ENCODE measurements around the gene FRG2C.
"Not testable (repeated sequence)": the region's sequence is repeated elsewhere in the genome, so short reads cannot be mapped to it uniquely, and the experiment has no call there.

FRG2C gene

DNA sequence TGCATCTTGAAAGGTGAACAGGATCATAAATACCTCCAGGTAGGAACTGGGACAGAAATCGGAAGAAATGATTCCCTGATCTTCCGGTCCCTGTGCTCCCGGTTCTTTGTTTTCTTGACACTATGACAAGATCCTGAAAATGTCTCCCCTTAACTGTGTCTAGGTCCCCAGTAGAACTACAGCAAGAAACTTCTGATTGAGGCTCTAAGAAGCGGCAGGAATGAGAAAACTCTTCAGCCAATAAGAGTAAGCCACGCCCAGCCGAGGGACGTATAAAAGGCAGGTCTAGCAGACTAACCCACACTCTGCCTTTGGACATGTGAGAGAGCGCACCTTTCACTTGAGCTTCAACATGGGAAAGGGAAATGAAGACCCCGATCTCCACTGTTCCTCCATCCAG lies at the start of gene FRG2C:
FRG2C (plus strand) TSS at position 301 of the 400 bp plus-strand sequence; CDS start at position 353, 52 bp downstream.
- not testable (repeated sequence) for DNase-seq

DNA sequence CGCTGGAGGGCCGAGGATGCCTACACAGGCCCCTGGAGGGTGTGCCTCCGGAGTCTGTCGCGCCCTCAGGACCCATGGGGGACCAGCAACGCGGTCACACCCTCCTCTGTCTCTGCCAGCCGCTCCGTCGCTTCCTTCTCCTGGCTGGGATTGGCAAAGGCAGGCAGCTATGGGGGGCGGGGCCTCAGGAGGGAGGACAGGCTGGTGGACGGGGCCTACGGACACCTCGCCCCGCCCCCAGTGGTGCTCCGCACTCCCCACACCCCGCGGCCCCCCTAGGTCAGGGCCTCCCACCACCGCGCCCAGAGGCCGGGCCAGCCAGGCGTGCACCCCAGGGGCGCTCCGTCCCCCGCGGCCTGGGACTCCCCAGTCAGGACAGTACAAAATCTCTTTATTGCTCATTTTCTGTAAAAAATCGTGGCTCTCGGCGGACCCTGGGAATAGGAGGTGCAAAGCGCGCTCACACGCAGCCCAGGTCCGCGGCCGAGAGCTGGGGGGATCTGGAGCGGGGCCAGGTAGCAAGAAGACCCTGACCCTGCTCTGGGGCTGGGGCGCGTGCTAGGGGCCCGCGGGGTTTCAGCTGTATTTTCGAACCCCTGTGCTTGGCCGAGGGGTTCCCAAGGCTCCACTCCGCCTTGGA lies 45.3 kb upstream of the FRG2C start:
- DNase-seq: not testable (repeated sequence)

DNA sequence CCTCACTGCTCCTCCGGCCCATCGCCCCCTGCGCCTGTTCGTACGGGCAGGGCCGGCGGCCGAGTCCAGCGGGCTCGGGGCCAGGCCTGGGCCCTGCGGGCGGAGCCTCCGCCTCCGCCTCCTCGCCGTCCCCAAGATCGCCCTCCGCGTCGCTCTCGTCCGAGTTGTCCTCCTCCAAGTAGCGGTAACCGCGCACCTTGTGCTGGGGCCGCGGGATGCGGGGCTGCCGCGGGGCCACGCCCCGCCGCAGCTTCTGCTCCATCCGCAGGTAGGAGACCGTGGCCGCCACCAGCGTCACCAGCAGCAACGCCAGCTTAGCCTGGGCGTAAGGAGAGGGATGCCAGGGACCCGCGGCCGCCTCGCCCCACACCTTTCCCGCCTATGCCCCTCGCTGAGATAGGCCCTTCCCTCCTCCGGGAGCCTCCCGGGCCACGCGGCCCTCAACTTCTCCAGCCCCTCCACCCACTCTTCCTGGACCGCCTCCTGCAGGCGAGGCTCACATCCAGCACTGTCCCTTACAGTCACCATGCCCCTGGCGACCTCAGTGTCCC lies 44.6 kb upstream of the FRG2C start:
- not testable (repeated sequence) for DNase-seq

DNA sequence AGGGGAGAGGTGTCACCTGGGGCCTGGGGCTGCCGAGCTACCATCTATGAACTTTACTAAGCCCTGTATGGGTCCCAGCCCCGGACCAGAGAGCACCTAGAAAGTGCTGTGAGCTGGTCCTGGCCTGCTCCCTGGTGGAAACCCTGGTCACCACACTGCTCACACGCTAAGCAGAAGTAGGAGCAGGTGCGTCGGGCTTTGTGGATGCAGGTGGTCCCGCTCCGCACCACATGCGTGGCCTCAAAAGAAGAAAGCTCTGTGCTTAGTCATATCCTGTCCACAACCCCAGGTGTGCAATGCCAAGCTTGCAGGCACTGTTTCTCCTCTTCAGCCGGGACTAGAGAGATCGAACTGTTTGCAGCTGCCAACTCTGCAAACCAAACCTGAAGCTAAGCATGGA lies 42.4 kb upstream of the FRG2C start:
- not testable (repeated sequence) for DNase-seq

DNA sequence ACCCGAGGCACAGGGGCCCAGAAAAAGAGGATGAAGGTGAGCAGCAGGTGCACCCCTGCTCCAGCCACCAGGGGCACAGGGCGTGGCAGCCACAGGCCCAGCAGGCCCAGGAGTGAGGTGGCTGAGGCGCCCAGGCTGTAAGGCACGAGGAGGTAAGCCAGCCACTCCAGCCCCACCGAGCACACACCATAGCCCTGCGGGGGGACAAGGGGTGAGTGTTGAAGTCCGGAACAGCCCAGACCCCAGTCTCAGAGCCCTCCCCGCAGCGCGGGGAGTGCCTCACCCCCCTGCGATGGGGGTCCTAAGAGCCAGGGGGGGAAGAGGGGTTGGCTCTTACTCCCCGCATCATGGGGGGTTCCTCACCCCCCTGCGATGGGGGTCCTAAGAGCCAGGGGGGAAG lies 40.5 kb upstream of the FRG2C start:
- DNase-seq: not testable (repeated sequence)

DNA sequence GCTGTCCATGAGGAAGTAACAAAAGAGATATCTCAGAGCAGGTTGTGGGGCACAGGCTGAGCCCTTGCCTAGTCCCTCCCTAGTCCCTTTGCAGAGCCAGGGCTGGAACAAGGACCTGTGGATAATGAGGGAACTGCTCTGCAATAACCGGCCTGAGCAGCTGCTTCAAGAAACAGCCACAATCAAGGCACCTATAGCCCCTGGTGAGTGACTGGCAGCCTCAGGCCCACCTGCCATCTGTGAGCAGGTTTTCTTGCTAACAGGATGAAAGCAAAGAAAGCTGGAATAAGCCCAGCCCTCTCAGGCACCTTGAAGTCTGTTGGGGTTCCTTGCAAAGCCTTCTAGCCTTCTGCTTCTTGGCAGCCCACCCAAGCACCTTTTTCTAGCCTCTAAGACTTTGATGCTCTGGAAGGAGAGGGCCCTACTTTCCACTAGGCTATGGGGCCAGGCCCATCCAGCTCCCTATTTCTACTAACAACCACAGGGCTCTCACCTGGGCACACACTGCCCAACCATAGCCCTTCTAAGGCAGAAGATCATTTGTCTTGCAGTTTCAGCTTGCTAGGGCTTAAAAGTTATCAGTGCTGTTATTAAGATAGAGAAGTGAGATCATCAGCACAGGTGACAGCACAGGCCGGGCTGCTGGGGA lies 33.1 kb upstream of the FRG2C start:
- DNase-seq: not testable (repeated sequence)

DNA sequence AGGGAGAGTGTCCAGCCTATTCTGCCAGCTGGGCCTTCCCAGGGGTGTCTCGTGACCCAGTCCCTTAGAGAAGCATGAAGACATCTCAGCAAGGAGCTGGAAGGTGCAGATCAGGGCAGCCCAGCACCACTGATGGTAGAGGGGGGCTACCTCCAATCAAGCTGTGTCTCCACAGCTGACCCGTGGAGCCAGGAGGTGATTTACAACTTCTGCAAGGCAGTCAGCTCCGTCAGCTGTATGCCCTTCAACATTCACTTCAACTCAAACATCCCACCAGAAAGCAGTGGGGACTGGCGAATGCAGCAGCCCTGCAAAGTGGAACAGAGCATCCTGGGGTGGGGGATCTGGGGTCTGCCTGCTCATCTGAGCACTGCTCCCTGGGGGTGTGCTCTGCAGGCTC lies 32.6 kb upstream of the FRG2C start:
- no peak for DNase-seq

DNA sequence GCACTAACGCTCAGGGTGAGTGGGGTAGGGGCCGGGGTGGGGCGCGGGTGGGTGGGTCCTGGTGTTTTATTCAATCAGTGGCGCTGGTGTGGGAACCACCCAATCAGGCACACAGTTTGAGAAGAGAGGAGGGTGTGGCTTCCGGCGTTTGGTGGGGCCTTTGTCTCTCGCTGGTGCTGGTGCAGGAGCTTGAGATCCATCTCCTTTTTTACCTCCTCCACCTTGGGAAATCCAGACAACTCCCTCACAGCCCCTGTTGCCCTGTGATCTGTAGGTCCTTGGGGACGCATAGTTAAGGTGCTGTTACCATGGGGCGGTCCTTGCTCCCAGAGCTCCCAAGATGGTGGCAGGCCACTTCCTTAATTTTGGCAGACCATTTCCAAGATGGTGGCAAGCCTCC lies 25.2 kb upstream of the FRG2C start:
- DNase-seq: not testable (repeated sequence)

DNA sequence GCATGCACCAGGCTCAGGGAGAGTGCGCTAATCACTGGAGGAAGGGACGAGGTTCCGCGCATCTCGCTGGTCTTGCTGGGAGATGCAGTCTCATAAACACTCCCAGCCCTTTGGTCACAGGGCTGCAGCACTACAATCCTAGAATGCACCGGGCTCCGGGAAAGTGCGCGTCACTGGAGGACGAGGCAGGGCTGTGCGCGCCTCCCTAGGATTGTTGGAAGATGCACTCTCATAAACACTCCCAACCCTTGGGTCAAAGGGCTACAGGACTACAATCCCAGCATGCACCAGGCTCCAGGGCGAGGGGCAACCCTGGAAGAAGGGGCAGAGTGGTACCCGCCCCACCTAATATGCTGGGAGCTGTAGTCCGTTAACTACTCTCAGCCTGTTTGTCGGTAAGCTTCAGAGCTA lies 23.0 kb upstream of the FRG2C start:
- DNase-seq: not testable (repeated sequence)

DNA sequence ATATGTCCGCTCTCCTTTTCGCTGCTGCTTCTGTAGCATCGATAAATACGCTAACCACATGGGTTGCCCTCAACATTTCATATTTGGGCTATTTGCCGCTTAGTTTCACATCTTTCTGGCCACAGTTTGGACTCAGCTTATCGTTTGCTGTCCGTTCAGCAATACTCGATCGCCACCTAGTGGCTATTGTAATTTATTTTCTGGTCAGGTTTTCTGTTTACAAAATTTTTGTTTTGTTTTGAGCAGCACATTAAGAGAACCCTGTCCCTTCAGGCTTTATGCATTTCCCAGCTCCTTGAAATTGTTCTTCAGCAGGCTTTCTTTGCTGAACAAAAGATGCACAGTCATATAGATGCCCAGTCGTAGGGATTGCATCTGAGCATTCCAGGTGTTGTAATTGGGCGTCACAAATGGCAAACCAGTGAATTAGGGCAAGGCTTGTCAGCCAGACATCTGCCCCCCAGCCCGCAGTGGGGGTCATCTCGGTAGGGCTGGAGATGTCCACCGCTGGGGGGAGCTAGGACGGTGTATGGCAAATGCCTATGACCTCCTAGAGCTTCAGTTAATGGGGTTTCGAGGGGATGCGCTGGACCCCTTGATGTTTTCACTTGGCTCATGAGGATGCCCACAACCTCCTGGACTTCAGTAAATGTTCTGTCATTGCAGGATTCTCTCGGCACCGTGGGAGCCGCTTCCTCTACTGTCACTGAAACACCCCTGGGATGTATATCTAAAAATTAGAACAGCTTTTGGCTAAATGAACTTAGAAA lies 20.9 kb upstream of the FRG2C start:
- not testable (repeated sequence) for DNase-seq

DNA sequence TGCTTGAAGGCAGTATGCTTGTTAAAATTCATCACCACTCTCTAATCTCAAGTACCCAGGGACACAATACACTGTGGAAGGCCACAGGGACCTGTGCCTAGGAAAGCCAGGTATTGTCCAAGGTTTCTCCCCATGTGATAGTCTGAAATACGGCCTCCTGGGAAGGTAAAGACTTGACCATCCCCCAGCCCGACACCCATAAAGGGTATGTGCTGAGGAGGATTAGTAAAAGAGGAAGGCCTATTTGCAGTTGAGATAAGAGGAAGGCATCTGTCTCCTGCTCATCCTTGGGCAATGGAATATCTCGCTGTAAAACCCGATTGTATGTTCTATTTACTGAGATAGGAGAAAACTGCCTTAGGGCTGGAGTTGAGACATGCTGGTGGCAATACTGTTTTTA lies 18.6 kb upstream of the FRG2C start:
- not testable (repeated sequence) for DNase-seq

DNA sequence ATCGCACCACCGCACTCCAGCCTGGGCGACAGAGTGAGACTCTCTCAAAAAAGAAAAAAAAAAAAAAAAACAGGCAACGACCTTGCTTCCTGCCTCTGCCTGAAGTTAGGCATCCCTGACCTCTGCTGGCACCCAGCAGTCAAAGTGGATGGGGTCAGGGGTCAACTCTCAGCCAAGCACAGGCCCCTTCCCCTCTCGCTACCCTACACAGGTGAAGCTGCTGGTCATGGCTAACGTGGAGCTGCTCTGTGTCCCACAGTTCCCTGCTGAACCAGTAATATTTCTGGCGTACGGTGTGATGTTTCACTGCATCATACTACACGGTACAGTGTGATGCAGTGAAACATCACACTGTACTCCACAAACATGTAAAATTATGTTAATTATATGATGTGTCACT lies 13.9 kb upstream of the FRG2C start:
- DNase-seq: no peak

DNA sequence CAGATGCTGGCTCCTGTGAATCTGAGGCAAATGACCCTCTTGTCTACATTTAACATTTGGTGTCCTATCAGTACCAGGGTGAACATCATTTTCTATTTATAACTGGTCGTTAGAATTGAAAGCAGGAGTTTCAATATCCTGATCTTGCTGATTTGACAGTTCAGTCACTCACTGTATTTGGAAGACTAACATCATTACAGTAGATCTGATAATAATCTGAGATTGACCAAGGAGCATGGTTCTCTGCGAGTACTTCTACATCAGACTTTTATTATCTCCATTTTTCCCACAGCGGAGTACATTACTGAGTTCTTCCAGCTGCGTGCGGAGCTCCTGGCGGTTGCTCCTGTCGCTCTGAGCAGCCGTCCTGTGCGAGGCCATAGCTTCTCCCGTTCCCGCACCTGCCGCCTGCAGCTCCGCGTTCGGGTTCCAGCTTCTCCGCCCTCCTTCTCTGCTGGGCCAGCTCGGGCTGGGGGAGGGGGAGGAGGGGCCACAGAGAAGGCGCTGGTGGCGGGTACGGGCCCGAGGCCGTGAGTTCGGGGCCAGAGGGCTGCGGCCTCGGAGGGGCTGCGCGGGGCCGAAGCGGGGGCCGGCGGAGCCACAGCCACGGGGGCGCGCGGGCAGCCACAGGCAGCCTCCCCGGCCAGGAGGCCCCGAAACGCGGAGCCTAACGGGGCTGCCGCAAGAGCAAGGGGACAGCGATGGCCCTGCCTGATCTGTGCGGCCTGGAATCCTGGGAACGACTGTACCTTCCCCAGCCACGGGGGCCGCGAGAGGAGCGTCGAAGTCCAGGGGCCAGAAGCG lies 8.8 kb upstream of the FRG2C start:
- not testable (repeated sequence) for DNase-seq

DNA sequence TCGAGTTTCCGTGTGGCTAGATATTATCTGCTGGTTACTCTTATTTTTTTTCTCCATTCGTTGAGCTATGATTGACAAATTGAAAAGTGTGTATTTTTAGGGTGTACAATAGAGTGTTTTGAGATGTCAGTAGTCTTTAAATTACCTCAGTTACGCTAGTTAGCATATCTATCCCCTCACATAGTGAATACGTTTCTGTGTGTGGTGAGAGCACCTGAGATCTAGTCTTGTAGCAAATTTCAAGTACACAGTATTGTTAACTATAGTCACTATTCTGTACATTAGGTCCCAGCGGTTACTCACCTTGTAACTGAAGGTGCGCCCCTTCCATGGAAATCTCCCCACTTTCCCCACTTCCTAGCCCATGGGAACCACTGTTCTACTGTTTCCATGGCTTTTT lies 8.2 kb upstream of the FRG2C start:
- DNase-seq: not testable (repeated sequence)

DNA sequence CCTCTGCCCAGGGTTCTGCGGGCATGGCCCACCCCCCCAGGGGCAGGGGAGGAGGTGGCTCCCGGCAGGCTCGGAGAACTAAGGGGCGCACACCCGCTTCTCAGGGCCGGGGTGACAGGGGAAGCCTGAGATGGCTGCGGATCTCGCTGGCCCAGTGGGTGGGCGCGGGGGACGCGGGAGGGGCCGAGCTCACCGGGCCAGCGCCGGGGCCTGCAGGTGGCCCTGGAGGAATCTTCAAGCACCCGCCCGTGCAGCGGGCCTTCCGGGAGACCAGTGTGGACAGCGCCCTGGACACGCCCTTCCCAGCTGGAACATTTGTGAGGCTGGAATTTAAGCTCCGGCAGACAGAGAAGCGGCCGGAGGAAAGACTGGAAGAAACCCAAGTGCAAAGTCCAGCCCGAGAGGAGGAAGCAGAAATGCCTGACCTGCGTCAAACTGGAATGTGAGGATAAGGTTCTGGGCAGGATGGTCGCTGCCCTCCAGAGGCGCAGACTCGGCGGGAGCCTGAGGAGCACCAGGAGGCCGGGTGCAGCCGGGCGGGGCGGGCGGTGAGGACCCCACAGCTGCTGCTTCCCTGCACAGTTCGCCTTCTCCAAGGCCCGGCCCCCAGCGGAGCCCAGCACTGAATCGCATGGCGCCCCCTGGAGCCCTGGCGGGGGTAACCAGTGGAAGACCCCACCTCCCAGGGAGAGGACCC lies 5.6 kb upstream of the FRG2C start:
- not testable (repeated sequence) for DNase-seq

DNA sequence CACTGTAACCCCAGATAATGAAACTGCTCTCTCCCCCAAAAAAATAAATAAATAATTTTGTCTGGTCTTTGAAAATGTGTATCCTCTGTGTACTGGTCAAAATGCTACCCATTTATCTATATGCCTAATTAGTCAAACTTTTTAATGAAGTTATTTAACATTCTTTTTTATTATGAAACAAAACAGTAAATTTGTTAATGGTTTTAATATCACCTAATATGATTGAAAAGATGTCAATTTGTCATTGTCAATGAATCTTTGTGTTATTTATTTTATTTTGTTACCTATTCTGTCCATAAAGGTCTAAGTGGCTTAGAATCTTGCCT lies 5.1 kb upstream of the FRG2C start:
- not testable (repeated sequence) for DNase-seq

DNA sequence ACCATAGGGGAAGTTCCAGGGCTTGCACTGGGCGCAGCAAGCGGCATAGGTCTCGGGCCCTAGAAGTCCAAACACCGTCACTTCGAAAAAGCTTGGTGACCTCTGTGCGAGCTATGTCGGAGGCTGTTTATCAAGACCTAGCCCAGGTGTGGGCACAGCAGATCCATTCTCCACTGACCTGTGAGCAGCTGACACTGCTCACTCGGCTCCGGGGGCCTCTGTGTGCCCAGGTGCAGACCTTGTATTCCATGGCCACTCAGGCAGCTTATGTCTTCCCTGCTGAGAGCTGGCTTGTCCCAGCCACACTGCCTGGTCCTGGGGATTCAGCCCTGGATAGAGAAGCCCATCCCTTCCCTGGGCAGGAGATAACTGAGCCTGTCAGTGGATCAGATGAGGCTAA lies 1.5 kb downstream of the FRG2C start:
- not testable (repeated sequence) for DNase-seq

DNA sequence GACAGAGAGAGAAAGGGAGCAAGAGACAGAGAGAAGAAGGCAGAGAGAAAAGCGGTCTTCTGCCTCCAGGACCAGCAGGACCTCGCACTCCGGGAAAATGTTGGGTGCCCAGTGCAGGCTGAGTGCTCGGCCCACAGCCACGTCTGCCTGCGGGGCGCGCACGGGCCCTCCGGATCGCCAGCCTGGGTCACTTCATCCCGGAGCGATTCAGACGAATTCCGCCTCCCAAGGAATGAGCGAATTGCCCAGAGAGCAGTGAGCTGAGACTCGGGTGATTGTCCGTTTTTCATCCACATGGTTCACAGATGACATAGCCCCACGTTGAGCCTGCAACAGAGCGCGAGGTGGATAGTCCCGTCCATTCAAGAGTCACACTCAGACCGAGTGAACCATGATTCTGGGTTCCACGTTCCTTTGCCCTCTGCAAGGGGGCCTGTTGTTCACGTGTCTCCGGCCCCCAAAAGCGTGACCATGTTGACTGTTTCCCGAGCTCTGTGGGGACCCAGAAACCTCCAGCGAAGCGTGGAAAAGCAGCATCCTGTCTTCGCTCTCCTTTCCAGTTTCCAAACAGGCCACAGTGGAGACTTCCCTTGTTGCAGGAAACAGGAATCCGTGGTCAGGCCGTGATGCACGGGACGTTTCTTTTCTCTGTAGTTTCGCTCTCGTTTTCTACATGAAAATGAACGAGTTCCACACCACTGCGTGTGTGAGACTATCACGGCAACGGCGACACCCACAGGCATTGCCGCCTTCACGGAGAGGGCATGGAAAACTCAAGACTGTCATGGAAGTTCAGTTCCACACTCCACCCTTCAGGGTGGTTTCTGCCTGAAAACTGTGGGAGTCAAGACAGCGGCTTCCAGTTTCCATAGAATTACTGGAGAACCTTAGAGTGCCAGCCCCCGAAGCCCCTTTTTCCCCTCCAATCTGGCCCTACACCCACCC lies 3.9 kb downstream of the FRG2C start:
- DNase-seq: not testable (repeated sequence)

DNA sequence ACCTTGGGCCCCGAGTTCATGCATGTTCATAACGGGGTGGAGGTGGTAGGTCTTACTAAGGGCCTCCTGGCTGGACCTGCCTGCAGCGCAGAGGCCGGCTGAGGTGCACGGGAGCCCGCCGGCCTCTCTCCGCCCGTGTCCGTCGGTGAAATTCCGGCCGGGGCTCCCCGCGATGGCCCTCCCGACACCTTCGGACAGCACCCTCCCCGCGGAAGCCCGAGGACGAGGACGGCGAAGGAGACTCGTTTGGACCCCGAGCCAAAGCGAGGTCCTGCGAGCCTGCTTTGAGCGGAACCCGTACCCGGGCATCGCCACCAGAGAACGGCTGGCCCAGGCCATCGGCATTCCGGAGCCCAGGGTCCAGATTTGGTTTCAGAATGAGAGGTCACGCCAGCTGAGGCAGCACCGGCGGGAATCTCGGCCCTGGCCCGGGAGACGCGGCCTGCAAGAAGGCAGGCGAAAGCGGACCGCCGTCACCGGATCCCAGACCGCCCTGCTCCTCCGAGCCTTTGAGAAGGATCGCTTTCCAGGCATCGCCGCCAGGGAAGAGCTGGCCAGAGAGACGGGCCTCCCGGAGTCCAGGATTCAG lies 4.7 kb downstream of the FRG2C start:
- DNase-seq: not testable (repeated sequence)
